GM21717 (cell line): Measurements from ENCODE around the gene MGAT5B.

Experiments used
- ATAC-seq: cut with Tn5 transposase; IDR thresholded peaks from one replicate; pipeline ENCODE4 v1.9.1; 2021; ENCODE audit warnings: mild to moderate bottlenecking, moderate library complexity; ENCODE audit not compliant: unreplicated experiment

The MGAT5B gene

DNA sequence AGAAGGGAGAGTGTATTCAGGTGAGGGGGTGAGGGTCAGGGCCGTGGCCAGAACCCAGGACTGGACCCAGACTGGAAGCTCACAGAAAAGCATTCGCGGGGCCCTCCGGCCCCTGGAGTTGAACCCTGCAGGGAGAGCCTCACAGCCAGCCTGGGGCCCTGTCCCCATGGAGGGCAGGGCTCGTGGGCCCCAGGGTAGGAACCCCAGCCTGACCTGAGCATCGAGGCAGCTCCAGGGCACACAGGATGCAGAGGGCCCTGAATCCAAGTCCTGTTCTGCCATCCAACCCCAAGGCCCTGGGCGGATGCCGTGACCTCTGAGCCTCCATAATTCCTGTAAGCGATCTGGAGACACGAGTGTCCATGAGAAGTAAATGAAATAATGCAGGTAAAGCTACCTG lies 79.1 kb downstream of the MGAT5B start:
- ATAC-seq = no peak

DNA sequence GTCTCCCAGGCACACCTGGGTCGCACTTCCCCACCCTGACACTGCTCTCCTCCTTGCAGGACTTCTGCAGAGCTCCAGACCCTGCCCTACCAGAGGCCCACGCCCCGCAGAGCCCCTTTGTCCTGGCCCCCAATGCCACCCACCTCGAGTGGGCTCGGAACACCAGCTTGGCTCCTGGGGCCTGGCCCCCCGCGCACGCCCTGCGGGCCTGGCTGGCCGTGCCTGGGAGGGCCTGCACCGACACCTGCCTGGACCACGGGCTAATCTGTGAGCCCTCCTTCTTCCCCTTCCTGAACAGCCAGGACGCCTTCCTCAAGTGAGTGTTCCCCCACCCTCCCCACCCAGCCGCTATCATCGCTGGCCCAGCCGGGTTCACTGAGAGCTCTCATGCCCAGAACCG lies 79.6 kb downstream of the MGAT5B start:
- ATAC-seq = no peak

DNA sequence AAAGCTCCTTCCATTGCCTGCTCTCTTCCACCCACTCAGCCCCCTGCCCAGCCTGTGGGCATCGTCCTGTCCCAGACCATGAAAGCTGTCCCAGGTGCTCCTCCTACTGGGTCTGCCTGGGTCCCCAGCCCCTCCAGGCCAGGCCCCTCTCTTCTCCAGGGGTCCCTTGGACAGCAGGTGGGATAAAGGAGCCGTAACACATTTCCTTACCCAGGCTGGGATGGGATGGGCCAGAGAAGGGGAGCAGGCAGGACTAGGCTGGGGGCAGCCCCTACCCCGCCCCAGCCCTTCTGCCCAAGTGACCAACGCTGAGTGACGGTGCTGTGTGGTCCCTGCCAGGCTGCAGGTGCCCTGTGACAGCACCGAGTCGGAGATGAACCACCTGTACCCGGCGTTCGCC lies 80.1 kb downstream of the MGAT5B start:
- no peak for ATAC-seq

DNA sequence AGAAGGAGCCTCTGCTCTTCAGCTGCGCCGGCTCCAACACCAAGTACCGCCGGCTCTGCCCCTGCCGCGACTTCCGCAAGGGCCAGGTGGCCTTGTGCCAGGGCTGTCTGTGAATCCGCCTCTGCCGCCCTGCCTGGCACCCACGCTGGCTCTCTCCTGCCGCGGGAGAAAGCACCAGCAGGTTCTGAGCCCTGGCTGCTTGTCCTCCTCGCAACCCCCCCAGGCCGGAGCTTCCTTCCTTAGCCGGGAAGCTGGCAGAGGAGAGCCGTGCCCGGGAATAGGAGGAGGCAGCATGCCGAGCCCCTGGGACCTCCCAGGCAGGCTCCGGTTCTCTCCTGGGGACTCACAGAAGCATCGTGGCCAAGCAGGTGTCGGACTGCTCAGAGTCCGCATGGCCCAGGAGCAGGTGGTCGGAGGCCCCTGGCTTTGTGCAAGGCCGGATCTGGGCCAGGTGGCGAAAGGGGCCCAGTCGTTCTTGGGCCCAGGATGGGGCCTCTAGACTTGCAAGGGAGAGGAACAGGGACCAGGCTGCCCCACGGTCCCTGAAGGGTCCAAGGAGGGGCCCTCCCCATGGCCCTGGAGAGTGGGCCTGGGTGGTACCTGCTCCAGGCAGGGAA lies 80.6 kb downstream of the MGAT5B start:
- no peak for ATAC-seq

DNA sequence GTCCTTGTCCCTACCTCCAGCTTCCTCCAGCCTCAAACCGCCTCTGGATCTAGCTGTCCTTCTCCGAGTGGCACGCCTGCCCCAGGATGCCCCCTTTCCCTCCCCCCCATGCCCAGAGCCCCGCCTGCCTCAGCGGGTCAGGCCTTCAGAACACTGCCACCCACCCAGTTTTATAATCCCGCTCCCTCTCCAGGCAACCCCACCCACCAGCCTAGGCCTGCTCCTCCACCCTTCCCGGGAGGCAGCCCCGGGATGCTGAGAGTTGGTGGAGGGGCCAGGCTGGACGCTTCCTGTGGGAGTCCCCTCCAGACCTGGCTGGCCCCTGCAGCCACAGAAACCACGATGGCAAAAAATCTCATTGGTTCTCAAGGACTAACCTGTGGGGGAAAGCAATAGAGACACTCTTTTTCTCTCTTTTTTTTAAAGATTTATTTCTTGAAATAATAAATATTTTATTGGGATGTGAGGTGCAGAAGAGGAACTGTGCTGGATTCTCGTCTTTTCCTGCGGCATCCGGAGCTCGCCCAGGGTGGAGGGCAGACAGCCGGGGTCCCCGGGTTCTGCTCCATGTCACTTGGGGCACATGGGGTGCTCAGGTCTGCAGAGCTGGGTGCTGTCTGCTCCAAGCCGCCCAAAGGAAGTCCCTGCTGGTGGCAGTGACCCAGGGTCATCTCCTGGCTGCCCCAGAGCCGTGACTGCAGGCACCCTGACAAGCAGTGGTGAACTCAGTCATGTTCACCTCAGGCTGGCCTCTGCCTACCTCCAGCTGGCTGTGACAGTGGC lies 81.9 kb downstream of the MGAT5B start:
- no peak for ATAC-seq

DNA sequence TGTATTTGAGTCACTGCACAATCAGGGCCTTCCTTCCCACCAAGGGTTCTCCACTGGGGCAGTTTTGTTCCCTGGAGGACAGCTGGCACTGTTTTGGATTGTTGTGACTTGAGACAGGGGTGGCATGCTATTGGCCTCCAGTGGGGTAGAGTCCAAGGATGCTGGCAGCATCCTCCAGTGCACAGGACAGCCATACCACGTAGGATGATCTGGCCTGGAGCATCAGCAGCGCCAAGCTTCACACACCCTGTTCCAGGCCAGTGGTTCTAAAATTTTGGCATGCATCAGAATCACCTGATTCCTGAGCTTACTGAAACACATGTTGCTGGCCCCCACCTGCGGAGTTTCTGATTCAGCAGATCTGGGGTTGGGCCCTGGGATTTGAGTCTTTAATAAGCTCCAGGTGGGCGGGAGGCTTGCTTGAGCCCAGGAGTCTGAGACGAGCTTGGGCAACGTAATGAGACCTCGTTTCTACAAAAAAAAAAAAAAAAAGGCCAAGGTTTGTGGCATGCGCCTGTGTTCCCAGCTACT lies 83.2 kb downstream of the MGAT5B start:
- no peak for ATAC-seq

DNA sequence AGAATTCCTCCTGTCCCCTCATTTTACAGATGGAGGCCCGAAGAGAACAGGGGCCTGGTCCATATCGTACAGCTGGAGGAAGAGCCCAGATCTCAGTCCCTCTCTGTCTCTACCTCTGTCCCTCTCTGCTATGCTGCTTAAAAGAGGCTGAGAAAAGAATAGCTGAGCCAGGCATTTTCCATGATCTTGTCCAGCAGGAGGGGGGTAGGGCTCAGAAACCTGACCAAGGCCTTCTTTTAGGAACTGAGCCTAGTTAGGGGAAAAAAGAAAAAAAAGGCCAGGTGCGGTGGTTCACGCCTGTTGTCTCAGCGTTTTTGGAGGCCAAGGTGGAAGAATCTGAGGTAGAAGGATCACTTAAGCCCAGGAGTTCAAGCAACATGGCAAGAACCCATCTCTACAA lies 84.2 kb downstream of the MGAT5B start:
- no peak for ATAC-seq

DNA sequence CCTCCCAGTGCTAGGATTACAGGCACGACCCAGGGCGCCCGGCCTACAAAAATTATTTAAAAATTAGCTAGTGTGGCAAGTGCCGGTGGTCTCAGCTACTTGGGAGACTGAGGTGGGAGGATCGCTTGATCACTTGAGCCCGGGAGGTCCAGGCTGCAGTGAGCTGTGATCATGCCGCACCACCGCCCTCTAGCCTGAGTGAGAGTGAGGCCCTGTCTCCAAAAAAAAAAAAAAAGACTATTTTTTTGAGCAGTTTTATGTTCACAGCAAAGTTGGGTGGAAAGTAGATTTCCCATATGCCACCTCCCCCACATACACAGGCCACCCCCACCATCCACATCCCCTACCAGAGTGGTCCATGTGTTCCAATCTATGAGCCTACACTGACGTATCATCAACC lies 84.9 kb downstream of the MGAT5B start:
- ATAC-seq = no peak

DNA sequence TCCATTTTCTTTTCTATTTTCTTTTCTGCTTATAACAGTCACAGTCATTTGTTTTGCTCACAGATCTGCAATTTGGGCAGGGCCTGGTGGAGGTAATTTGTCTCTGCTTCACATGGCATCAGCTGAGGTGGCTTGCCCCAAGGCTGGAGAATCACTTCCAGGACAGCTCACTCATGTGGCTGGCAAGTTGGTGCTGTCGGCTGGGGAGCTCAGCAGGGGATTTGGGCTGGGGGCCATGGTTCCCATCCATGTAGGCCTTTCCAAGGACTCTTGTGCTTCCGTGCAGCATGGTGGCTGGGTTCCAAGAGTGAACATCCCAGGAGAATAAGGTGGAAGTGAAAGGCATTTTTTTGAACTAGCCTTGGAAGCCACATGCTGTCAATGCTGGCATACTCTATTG lies 85.7 kb downstream of the MGAT5B start:
- ATAC-seq = no peak

DNA sequence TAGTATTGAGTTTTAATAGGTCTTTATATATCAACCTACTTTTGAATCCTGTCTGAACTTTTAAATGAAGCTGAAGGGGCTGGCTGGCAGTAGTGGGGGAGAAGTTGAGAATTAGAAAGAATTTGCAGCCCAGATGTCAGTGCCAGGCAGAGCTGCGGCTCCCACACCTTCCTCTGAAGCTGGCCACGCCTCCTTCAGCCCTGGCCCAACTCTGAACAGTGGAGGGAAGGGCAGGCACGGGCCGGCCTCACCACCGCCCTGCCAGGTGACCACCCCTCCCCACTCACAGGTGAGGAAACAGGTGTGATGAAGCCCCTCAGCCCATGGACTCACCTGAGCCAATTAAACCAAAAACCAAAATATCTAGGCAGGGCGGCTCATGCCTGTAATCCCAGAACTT lies 87.0 kb downstream of the MGAT5B start:
- ATAC-seq = no peak

DNA sequence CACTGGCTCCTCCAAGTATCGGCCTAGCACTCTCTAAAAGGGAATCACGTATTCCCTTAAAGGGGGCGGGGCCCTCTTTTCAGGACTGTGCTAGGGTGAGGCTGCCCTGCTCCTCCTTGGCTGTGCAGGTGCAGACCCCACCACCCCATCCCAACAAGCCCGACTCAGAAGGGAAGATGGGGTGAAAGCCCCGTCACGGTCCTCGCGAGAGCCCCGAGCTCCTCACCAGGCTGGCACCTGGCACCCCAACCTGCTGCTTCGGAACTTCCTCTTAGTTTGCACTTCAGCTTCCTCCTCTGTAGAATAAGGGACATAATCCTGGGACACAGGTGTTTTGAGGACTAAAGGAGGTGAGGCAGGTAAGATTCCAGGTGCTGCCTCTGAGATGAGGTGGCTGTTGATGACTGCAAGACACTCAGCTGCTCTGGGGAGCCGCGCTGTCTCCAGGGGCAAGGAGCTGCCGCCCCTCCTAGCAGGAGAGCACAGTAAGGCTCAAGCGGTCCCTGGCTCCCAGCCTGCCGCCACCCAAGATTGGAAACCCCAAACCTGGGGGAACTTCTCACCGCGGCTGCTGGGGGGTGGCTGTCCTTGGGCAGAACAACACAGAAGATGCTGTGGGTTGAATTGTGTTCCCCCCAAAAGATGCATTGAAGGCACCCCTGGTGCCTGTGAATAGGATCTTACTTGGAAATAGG lies 88.8 kb downstream of the MGAT5B start:
- ATAC-seq = no peak

DNA sequence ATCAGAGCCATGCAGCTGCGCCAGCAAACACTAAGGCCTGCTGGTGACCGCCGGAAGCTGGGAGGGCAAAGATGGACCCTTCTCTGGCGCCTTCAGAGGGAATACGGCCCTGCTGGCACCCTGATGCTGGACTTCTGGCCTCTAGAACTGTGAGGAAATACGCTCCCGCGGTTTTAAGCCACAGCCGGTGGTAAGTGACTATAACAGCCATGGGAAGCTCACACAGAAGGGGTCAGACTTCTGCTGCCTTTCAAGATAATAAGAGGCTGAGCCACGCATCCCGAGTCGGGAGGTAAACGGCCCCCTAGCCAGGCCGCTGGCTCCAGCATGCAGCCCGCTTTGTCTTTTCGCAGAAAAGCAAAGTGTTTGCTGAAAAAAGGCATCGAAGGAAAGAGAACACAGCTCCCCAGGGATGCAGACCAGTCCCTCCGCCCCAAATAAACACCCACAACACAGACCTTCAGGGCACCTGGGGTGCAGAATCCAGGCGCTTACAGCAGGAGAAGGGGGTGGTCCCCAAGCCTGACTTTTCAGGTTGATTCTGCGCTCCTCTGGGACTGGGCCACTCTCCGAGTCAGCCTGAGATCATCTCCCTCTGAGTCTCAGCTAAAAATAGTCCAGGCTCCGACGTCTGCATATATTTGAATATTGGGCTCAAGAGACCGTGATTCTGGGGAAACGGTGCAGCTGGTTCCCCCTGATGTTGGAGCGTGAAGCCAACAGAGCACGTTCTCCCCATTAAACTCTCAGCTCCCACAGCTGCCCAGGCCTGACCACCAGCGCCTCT lies 89.7 kb downstream of the MGAT5B start:
- no peak for ATAC-seq

DNA sequence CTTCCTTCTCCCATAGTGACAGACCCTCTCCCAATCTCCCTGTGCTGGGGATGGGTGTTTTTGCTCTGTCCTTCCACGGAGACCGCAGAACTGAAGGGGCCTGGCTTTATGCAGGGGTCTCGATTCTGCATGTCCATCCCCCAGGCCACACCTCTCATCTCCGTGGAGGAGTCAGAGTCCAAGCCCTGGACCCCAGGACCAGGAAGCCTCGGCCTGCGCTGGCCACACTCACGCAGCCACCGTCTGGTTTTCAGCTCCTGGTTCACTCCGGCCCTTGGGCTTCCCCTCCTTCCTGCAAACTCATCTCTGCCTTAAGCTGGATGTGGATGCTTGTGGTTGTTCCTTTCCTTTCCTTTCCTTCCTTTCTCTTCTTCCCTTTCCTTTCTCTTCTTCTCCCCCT lies 90.8 kb downstream of the MGAT5B start:
- ATAC-seq = no peak

DNA sequence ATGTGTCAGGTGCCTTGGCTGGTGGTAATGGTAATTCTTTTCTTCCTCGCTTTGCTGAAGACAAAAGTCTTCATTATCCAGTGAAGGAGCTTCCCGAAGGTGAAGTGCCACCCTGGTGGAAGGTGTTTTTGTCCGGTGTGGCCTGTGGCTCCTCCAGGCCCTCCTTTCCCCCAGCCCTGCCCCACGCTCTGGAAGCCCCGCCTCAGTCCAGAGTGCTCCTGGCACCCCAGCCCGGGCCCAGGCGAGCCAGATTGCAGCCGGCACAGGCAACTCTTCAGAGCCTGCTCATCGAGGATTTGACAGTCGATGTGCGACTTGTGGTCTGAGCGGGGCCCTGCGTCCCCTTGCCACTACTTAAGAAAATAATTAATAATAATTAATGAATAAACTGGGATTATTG lies 93.7 kb downstream of the MGAT5B start:
- ATAC-seq = no peak

DNA sequence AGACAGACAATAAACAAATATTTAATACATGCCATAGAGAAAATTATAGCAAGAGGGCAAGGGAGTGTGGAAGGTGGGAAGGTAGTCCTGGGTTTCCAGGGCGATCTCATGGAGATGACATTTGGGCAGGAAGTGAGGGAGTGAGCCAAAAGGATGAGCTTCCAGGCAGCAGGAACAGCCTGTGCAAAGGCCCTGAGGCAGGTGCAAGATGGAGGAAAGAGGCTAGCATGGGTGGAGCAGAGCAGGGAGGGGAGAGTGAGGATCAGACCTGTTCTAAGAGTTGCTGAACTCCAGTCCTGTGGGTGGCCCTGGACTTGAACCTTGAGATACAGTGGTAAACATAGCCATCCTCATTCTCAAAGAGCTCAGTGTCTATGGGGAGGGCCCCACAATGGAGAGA lies 94.7 kb downstream of the MGAT5B start:
- ATAC-seq = no peak

DNA sequence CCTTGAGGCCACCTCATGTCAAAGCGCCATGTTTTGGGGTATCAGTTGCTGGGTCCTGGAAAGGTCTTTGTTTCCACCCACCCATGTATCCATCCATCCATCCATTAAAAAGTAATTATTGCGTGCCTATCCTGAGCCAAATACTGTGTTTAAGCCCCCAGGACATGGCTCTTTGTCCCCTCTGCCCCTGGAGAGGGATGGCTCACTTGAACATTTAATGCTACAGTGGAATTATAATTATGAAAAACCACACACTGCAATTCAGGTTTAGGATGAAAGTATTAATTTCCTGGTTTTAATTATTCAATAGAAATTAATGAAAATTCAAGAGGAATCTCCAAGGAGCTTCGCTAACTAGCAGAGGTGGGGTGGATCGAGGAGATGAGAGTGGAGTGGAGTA lies 97.8 kb downstream of the MGAT5B start:
- ATAC-seq = no peak

DNA sequence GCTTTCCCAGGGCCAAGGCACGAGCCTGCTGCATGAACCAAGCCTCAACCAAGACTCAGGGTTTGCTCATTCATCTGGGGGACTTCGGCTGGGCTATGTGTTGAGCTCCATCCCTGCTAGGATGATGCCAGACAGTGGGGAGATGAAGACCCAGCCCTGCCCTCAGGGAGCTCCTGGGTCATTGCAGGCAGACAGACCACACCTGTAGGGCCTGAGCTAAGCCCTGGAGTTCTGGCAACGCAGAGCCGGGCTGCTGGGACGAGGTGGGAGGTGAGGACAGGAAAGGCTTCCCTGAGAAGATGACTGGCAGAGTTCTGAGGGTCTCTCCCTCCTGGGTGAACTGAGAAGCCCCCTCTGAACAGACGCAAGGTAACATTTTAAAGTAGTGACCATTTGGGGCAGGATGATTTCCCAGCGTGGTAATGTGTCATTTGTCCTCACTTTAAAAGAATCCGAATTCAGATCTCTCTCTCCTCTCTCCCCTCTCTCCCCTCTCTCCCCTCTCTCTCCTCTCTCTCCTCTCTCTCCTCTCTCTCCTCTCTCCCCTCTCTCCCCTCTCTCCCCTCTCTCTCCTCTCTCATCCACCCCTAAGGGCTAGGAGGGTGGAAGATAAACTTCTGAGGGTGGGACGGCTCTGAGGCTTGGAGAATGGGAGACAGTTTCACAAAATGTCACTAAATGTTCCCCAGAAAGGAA lies 98.4 kb downstream of the MGAT5B start:
- ATAC-seq = no peak

DNA sequence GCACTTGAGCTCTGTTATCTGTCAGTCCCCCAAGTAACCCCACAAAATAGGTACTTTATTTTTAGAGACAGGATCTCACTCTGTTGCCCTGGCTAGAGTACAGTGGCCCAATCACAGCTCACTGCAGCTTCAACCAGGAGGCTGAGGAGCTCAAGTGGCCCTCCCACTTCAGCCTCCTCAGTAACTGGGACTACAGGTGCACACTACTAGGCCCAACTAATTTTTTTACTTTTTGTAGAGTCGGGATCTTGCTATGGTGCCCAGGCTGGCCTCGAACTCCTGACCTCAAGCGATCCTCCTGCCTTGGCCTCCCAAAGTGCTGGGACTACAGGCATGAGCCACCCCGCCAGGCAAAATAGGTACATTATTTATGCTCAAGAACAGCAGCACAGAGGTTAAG lies 99.6 kb downstream of the MGAT5B start:
- no peak for ATAC-seq

DNA sequence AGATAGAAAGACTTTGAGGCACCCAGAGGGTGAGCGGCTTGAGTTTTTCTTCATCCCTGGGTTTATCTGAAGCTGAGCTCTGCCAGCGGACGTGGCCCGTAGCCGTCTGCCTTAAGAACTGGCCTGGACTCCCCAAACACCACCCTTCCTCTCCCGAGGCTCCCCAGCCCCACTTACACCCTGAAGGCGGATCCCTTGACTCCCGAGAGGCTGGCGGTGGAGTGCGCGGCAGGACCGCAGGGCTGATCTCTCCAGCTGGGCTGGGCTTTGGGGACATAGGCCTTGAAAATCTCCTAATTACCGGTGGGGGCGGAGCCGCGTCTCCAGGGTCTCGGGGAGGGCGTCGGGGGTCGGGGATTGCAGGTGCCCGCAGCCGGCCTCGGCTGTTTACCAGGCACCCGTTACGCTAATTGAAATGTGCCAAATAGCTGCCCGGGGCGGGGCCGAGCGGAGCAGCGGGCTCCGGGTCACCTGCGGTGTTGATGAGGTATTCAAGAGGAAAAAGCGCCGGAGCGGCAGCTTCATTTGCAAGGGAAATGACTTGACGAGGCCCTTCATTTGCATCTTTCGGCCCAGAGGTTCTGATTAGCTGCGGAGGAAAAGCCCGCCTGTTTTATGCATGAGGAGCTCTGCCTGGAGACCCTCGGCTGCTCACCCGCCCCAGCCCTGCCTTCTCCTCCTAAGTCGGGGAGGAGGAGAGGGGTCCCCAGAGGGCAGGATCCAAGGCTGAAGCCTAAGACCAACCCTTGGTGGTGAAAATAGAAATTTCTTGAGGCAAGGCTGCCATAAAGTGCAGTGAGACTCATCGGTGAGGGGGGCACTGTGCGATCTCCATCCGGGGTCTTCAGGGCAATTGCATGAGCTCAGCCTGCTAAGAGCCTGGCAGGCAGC lies 100.7 kb downstream of the MGAT5B start:
- ATAC-seq = no peak
